HL-60/S4 treated with phorbol 12-myristate 13-acetate at 8.2 ng/mL for 4 days and 3 days (cell line): Measurements from ENCODE around the gene HAND2.

ENCODE experiments used
- in situ Hi-C: fragments of 300-500 bp; cut with MboI; formaldehyde crosslinking; loops from 2 replicates; pipeline ENCODE4 v1.15.0; 2022; ENCODE audit warnings: low sequenced_read_pairs

Gene HAND2

DNA sequence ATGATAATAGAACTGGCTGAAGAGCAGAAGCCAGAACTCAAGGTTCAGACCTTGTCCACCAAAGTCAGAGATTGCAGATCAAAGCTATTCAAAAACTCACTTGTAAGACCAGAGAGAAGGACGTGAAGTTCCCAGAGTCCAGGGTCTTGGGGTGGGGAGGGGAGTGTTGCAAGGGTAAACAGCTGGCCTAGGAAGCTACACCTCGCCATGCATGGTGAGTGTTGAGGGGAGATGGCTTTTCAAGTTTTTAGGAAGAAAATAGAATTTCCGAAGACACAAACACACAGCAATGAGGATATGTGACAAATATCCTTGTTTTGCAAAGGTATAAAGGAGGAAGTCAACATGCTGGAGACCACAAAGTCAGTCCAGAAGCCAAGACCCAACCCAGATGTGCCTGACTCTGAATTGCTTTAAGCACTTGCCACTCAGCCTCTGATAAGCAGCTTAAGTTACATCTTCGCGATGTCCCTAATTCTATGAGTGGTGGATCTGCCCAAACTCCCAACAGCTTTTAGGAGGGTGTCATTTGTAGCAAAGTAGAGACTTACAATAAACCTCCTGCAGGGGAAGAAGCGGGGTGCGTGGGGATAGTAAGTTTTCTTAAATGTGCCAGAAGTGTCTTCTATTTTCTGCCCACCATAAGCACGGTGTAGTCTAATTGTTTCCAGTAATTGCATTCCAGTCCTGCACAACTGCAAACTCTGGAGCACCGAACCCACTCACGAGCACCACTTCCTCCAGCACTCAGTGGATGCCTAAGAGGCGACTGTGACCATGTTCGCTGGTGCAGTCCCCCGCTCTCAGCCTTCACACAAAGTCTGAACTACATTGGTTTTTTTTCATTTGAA is 26.5 kb downstream of the HAND2 start:
- in situ Hi-C loops: no loop called here

DNA sequence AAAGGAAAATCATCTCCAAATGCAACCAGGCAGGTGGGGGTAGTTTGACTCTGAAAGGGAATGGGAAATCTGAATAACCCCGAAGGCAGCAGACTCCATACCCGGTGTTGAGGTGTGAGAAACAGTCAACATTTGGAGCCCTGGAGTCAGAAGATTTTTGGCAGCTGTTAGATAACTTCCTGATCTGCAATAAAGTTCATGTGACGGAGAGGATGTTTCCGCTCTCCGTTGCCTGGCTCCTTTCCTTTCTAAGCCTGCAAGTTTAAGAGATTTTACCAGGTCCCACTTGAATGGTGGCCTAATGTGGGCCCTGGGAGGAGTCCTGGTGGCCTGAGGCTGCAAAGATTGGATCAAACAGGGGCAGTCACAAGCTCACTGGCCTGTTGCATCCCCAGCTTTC is 27.7 kb downstream of the HAND2 start:
- in situ Hi-C loops: no loop called here

DNA sequence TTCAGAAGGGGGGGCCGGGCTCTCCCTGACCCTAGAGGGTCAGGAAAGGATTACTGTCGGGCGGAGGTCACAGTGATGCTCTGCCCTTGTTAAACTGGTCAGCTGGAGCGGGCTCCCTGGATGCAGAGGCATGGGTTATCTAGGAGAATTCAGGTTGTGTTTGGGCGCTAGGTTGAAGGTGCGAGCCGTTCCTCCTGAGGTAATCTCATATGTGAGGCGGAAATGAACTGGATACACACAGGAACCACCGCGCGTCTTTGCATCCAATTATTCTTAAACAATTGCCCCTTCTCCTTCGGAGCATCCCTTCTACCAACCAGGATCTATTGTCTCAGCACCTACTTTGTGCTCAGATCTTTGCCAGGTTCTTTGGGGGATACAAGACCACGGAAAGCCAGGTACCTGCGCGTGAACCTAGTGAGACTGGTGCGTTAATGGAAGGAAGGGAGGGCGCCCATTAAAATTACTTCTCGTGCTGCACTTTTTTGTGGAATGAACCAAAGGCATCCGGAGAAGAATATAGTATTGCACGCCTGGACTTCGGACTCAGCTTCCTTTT is 28.4 kb downstream of the HAND2 start:
- in situ Hi-C loops: no loop called here

DNA sequence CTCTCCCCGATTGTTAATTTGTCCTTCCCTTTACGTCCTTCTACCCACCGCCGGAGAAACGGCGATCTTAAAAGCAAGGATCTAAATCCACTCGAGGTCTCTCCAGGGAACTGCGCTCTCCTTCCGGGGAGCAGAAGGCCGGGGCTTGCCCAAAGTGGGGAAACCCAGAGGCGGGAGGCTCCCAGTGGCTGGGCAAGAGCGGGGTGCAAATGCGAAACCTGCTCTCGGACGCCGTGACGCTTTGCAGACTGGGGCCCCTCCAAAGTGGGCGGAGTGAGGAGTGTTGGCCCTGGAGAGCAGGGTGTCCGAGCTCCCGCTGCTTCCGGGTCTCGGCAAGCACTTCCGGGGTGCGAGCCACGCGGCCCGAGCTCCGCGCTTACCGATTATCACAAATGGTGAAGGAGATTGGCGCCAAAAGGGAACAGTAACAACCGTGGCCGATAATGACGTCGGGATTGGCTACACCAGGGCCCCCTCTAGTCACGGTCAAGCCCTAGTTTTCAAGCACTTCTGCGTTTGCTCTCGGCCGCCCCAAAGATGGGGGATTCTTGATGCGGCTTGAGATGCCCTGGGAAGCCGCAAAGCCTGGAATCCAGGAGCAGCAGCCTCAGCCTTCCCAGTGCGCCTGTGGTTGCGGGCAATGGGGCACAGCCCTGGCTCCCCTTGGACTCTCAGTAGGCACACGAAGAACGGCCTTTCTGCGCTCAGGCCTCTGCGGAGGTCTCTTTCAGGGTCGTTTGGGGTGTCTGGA is 29.0 kb downstream of the HAND2 start:
- in situ Hi-C loops: no loop called here

DNA sequence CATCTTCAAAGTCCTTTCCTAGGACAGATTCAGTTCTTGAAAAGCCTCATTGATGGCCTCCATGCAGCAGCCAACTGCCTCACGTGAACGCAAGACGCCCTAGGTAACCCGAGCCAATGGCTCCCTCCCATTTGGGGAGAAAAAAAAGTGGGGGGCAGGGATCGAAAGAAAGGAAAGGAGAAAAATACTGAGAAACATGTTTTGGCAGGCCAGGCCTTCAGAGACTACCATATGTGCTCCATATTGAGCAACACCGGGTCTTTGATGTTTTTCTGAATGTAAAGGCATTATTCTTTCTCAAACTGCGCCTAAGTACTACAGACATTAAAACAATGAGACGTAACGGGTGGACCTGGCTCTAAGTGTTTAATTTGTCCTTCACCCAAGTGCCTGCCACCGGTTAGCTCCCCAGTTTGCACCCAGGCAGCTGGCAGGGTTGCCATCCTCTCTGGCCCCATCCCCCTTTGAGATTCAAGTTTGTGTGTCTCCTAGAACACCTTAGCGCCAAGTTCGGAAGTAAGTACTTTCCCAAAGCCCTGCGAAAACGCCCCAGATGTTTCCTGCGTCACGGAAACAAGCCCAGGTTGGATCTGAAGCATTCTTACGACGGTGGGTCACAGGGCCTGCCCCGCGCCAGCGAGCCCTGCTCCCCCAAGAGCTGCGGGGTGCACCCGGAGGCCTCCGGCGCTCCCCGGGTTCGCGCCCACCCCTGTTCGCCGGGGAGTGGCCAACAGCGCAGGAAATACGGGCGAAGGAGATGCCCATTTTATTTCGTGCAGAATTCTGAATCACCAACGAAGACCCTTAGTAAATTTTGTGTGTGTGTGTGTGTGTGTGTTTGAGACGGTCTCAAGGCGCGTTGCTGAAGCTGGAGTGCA is 30.1 kb downstream of the HAND2 start:
- in situ Hi-C loops: loop anchor here (10.0 kb wide), 1 partner anchor 75 kb away; no protein-coding TSS in a partner anchor

DNA sequence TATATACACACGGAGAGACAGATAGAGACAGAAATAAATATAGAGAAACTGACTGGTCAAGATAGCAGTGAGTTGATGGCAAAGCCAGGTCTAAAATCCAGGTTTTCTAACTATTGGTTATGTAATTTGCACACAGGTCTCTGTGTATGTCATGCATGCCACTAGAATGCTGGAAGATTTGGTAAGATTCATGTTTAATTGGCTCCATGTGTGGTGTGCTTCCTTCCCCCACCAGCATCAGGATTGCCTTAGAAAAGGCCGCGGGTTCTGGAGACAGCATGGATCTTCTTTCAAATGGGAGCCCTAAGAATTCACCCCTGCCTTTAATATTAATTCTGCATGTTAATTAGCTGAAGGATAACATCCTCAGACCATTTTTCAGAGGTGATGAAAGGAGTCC is 31.3 kb downstream of the HAND2 start:
- in situ Hi-C loops: loop anchor here (10.0 kb wide), 1 partner anchor 74 kb away; no protein-coding TSS in a partner anchor

- in situ Hi-C loops: loop anchor here (10.0 kb wide), 1 partner anchor 73 kb away; no protein-coding TSS in a partner anchor
These were observed 32.0 kb downstream of the HAND2 start for GRCh38 chr4:173498023-173498422.

DNA sequence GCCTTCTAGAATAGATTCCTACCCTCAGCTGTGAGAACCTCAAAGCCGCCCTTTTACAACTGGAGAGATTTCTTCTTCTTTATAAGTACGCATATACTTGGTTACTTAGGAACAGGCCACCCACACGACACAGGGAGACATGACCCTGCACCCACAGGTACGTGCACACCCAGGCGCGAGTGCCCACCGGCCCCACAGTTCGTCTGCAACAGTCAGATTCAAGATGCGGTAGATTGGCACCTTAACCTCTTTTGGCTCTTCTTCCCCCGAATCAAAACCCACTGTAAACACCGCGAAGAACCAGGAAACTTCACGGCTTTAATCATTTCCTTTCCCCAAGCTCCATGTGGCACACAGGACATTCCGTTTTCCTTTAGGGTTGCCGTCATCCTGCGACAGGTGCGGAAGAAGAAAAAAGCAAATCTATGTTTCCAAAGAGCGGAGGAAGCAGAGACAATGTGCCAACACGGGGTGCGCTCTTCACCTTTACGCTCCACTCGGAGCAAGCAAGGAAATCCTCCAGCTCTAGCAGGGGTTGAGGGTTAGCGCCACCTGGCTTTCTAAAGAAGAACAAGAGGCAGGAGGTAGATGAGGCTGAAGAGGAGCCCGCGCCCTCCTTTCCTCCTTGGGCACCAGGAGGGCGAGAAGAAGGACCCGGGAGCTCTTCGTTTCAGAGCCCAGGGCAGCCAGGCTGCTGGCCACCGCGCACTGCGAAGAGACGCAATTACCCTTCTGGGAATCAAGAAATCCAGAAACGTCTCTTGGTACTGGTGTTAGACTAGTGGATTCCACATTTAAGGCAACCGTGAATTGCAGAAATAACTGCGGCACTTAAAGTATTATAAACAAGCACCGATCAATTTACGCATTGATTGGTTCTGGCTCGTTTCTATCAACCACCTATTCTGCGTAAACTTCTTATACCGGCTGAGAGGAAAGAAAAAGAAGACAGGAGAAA is 35.7 kb downstream of the HAND2 start:
- in situ Hi-C loops: loop anchor here (10.0 kb wide), 1 partner anchor 69 kb away; no protein-coding TSS in a partner anchor

GRCh38 chr4:173493041-173493440 is 37.0 kb downstream of the HAND2 start:
- in situ Hi-C loops: loop anchor here (10.0 kb wide), 1 partner anchor 68 kb away; no protein-coding TSS in a partner anchor

DNA sequence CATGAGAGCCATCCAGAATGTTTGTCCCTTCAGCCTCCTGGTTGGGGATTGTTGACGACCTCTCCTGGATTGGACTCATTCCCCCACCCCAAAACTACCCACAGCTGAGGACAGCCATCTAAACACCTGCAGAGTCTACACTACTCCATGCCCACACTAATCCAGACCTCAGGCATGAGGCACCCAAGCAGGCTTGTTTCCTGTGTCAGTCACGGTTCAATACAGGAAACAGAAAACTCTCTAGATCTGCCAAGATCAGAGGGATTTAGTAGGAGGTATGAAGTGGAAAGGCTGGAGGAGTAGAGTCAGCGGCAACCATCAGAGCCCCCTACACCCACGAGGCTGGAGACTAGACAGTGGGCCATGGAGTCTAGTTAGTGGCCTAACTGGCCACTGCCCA is 37.7 kb downstream of the HAND2 start:
- in situ Hi-C loops: loop anchor here (10.0 kb wide), 1 partner anchor 68 kb away; no protein-coding TSS in a partner anchor

DNA sequence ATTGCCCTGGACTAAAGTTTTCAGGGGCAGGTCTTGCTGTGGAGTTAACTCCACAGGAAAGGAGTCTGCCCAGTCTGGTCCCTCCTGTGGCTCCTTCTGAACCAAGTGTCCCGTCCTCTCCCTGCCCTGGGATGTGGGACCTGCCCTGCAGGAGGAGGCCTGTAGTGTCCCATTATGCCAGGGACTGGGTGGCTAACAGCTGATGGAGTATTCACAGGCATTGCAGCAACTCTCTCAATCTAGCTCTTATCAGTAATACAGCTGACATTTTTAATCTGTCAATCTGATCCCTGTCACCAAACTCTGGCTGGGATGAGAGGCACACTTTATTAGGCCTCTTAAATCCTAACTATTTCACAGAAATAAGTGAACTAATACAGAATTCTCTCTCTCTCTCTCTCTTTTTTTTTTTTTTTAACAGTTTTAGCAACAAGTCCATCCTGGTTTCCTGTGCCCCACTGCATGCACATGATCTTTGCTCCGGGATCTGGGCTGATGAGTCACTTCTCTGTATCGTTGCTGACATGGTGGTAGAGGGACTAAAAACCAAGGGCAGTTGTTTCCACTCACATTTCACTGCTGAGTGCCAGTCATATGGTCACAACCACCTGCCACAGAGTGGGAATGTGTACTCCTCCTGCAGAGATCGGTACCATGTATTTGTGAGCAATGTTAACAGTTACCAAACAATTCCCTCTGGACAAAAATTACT is 39.1 kb downstream of the HAND2 start:
- in situ Hi-C loops: loop anchor here (10.0 kb wide), 1 partner anchor 66 kb away; no protein-coding TSS in a partner anchor

DNA sequence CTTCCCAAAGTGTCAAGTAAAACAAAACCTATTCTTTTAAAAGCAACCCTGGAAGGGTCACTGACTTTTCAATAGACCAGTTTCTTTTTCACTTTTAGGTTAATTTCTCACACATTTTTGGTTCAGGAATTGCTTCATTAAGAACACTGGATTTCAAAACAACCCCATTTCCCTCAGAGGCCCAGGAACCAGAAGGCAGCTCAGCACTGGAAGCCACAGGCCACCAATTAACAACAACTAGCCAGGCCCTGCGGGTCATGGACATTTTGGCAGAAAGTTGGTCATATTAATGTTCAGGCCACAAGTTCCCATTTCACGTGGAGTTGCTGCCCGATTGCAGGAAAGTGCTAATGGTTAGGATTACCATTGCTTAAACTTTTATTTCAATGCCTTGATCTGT is 39.8 kb downstream of the HAND2 start:
- in situ Hi-C loops: loop anchor here (10.0 kb wide), 1 partner anchor 65 kb away; no protein-coding TSS in a partner anchor

GRCh38 chr4:173489514-173489913 is 40.5 kb downstream of the HAND2 start:
- in situ Hi-C loops: no loop called here

GRCh38 chr4:173488656-173489055 is 41.4 kb downstream of the HAND2 start:
- in situ Hi-C loops: no loop called here

GRCh38 chr4:173488074-173488473 is 42.0 kb downstream of the HAND2 start:
- in situ Hi-C loops: no loop called here

- in situ Hi-C loops: no loop called here
These were observed 43.2 kb downstream of the HAND2 start for GRCh38 chr4:173486714-173487392.

GRCh38 chr4:173485164-173485563 is 44.9 kb downstream of the HAND2 start:
- in situ Hi-C loops: no loop called here

GRCh38 chr4:173482330-173482931 is 47.6 kb downstream of the HAND2 start:
- in situ Hi-C loops: no loop called here
